GM21786 (cell line): ENCODE results near the gene LRRC8C.
"Not testable (repeated sequence)": the region's sequence is repeated elsewhere in the genome, so short reads cannot be mapped to it uniquely, and the experiment has no call there.

Experiments used
- ATAC-seq: cut with Tn5 transposase; IDR thresholded peaks from one replicate; pipeline ENCODE4 v1.9.1; 2021; ENCODE audit not compliant: unreplicated experiment

The LRRC8C gene

GRCh38 chr1:89701746-89702241 is 68.9 kb downstream of the LRRC8C start:
- ATAC-seq = no peak

GRCh38 chr1:89702520-89703045 is 69.7 kb downstream of the LRRC8C start:
- ATAC-seq = no peak

- no peak for ATAC-seq
Measured at GRCh38 chr1:89703469-89703868, 70.5 kb downstream of the LRRC8C start.

- ATAC-seq = no peak
Measured at GRCh38 chr1:89704014-89704413, 71.1 kb downstream of the LRRC8C start.

- not testable (repeated sequence) for ATAC-seq
Measured at GRCh38 chr1:89704885-89705284, 72.0 kb downstream of the LRRC8C start.

GRCh38 chr1:89705901-89706699 is 73.2 kb downstream of the LRRC8C start:
- peak; percentile 81 for ATAC-seq

- ATAC-seq = peak; percentile 35
Measured at GRCh38 chr1:89706700-89707012, 73.7 kb downstream of the LRRC8C start.

GRCh38 chr1:89708751-89709375 is 75.9 kb downstream of the LRRC8C start:
- no peak for ATAC-seq

- no peak for ATAC-seq
Measured at GRCh38 chr1:89710498-89711139, 77.7 kb downstream of the LRRC8C start.

- ATAC-seq = no peak
Measured at GRCh38 chr1:89711140-89711778, 78.3 kb downstream of the LRRC8C start.

- ATAC-seq = no peak
Measured at GRCh38 chr1:89712420-89712819, 79.5 kb downstream of the LRRC8C start.

- ATAC-seq = no peak
Measured at GRCh38 chr1:89715677-89716076, 82.8 kb downstream of the LRRC8C start.

GRCh38 chr1:89719502-89720306 is 86.8 kb downstream of the LRRC8C start:
- ATAC-seq = peak; percentile 92

- ATAC-seq = no peak
Measured at GRCh38 chr1:89720839-89721238, 87.9 kb downstream of the LRRC8C start.

GRCh38 chr1:89721351-89721750 is 88.4 kb downstream of the LRRC8C start:
- ATAC-seq = no peak

GRCh38 chr1:89723144-89723543 is 90.2 kb downstream of the LRRC8C start:
- ATAC-seq = no peak

GRCh38 chr1:89723863-89724262 is 90.9 kb downstream of the LRRC8C start:
- ATAC-seq = no peak

- ATAC-seq = peak; percentile 60
Measured at GRCh38 chr1:89724369-89725010, 91.6 kb downstream of the LRRC8C start.

GRCh38 chr1:89725011-89725370 is 92.1 kb downstream of the LRRC8C start:
- no peak for ATAC-seq

- ATAC-seq = no peak
Measured at GRCh38 chr1:89725631-89726030, 92.7 kb downstream of the LRRC8C start.
